HL-60 (cell line): Measurements from ENCODE around the gene PLA2G6.

Experiments used
- GABPA ChIP-seq: IDR thresholded peaks from 2 replicates; pipeline ENCODE4 v1.6.1; 2012; ENCODE audit warnings: low read depth
- POLR2AphosphoS5 ChIP-seq: IDR thresholded peaks from 2 replicates; pipeline ENCODE4 v1.6.1; 2012; ENCODE audit warnings: low read depth
- SPI1 ChIP-seq: IDR thresholded peaks from 2 replicates; pipeline ENCODE4 v1.6.1; 2012; ENCODE audit warnings: low read depth, mild to moderate bottlenecking, borderline replicate concordance
- TF ChIP-seq, protein P1 (sequence below): IDR thresholded peaks from one replicate; pipeline ENCODE4 v1.5.1; 2011; ENCODE audit warnings: low read length, control low read depth, inconsistent platforms; ENCODE audit not compliant: insufficient read depth
- TF ChIP-seq, protein P2 (sequence below): IDR thresholded peaks from 2 replicates; pipeline ENCODE4 v1.6.1; 2012; ENCODE audit warnings: low read depth; ENCODE audit not compliant: insufficient replicate concordance

DNA sequence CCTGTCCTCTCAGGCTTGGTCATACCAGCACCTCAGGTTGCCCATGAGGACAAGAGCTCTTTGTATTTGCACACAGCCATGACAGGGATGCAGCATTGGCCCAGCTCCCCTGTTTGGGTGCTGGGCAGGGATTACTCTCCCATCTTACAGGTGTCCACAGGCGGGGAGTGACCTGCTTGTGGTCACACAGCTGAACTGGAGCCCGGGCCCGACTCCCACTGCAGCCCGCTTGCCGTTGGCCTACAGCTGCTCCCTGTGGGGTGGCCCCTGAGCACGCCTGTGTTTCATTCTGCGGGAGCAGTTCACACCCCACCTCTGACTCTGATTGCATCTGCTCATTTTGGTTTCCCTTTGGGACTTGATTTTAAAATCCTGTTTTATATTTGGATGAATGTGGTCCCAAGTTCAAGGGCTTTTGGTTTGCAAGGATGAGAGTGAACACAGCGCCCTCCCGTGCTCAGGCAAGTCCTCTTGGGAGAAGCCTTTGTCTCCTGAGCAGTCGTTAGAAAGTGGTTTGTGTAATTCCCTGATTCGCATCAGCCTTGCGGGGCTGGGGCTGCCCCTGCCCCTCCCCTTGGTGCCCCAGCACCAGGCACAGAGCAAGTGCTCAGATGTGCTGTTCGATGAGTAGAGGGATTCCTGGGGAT lies 115.1 kb downstream of the PLA2G6 start:
- TF ChIP-seq, protein P1, sequence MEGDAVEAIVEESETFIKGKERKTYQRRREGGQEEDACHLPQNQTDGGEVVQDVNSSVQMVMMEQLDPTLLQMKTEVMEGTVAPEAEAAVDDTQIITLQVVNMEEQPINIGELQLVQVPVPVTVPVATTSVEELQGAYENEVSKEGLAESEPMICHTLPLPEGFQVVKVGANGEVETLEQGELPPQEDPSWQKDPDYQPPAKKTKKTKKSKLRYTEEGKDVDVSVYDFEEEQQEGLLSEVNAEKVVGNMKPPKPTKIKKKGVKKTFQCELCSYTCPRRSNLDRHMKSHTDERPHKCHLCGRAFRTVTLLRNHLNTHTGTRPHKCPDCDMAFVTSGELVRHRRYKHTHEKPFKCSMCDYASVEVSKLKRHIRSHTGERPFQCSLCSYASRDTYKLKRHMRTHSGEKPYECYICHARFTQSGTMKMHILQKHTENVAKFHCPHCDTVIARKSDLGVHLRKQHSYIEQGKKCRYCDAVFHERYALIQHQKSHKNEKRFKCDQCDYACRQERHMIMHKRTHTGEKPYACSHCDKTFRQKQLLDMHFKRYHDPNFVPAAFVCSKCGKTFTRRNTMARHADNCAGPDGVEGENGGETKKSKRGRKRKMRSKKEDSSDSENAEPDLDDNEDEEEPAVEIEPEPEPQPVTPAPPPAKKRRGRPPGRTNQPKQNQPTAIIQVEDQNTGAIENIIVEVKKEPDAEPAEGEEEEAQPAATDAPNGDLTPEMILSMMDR, result no peak
- TF ChIP-seq GABPA, result no peak
- TF ChIP-seq, protein P2, sequence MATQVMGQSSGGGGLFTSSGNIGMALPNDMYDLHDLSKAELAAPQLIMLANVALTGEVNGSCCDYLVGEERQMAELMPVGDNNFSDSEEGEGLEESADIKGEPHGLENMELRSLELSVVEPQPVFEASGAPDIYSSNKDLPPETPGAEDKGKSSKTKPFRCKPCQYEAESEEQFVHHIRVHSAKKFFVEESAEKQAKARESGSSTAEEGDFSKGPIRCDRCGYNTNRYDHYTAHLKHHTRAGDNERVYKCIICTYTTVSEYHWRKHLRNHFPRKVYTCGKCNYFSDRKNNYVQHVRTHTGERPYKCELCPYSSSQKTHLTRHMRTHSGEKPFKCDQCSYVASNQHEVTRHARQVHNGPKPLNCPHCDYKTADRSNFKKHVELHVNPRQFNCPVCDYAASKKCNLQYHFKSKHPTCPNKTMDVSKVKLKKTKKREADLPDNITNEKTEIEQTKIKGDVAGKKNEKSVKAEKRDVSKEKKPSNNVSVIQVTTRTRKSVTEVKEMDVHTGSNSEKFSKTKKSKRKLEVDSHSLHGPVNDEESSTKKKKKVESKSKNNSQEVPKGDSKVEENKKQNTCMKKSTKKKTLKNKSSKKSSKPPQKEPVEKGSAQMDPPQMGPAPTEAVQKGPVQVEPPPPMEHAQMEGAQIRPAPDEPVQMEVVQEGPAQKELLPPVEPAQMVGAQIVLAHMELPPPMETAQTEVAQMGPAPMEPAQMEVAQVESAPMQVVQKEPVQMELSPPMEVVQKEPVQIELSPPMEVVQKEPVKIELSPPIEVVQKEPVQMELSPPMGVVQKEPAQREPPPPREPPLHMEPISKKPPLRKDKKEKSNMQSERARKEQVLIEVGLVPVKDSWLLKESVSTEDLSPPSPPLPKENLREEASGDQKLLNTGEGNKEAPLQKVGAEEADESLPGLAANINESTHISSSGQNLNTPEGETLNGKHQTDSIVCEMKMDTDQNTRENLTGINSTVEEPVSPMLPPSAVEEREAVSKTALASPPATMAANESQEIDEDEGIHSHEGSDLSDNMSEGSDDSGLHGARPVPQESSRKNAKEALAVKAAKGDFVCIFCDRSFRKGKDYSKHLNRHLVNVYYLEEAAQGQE, result no peak
- no peak for TF ChIP-seq POLR2AphosphoS5
- TF ChIP-seq SPI1, result no peak
